Activated CD4-positive, CD25-positive, alpha-beta regulatory T cell (primary cell): ENCODE measurements around the gene CIITA.
"Not testable (repeated sequence)": the region's sequence is repeated elsewhere in the genome, so short reads cannot be mapped to it uniquely, and the experiment has no call there.

Source experiments
- DNase-seq, 4 experiments: peaks; one replicate each; lab custom pipeline; 2025; lab: John Stamatoyannopoulos, UW

Gene CIITA

GRCh38 chr16:10950393-10950792 is 73.4 kb downstream of the CIITA start:
- DNase-seq: no peak

GRCh38 chr16:10951026-10951425 is 74.0 kb downstream of the CIITA start:
- DNase-seq: no peak

- DNase-seq: no peak
These were observed 77.9 kb downstream of the CIITA start for GRCh38 chr16:10954903-10955302.

- DNase-seq: no peak
These were observed 80.9 kb downstream of the CIITA start for GRCh38 chr16:10957771-10958482.

- no peak for DNase-seq
These were observed 82.2 kb downstream of the CIITA start for GRCh38 chr16:10959161-10959560.

- no peak for DNase-seq
These were observed 84.2 kb downstream of the CIITA start for GRCh38 chr16:10961231-10961630.

- DNase-seq: peak; percentile 65 to 81 (median 74)
These were observed 87.3 kb downstream of the CIITA start for GRCh38 chr16:10964039-10964890.

- DNase-seq: peak; percentile 23 to 42 (median 32)
These were observed 87.9 kb downstream of the CIITA start for GRCh38 chr16:10964891-10965326.

- DNase-seq: peak in 1 of 4 experiments; percentile 36
These were observed 88.5 kb downstream of the CIITA start for GRCh38 chr16:10965440-10966061.

GRCh38 chr16:10966129-10966528 is 89.1 kb downstream of the CIITA start:
- DNase-seq: no peak

GRCh38 chr16:10966559-10966958 is 89.6 kb downstream of the CIITA start:
- DNase-seq: not testable (repeated sequence)

GRCh38 chr16:10967986-10968385 is 91.0 kb downstream of the CIITA start:
- no peak for DNase-seq

- DNase-seq: no peak
These were observed 91.5 kb downstream of the CIITA start for GRCh38 chr16:10968498-10968897.

- no peak for DNase-seq
These were observed 92.6 kb downstream of the CIITA start for GRCh38 chr16:10969615-10970014.

GRCh38 chr16:10970065-10970464 is 93.1 kb downstream of the CIITA start:
- no peak for DNase-seq

- no peak for DNase-seq
These were observed 94.6 kb downstream of the CIITA start for GRCh38 chr16:10971560-10971961.

- DNase-seq: no peak
These were observed 95.3 kb downstream of the CIITA start for GRCh38 chr16:10972108-10972818.

GRCh38 chr16:10972819-10973464 is 95.9 kb downstream of the CIITA start:
- no peak for DNase-seq

GRCh38 chr16:10976634-10977033 is 99.6 kb downstream of the CIITA start:
- no peak for DNase-seq

- DNase-seq: no peak
These were observed 101.1 kb downstream of the CIITA start for GRCh38 chr16:10978124-10978523.

- DNase-seq: no peak
These were observed 102.0 kb downstream of the CIITA start for GRCh38 chr16:10978871-10979446.
